ENCODE data around the gene RIMS3.

The RIMS3 gene

GRCh38 chr1:40663324-40664166 lies 1.9 kb downstream of the RIMS3 start:
- Histone ChIP-seq H3K4me1 (ENCODE audit: control insufficient read depth in 1 of 2, insufficient read depth in 2 of 2, low read length in 2 of 2) (peaks cover 0 to 13% of the 10 kb centered on the region in 2 donors), H3K36me3 (ENCODE audit: control insufficient read depth in 1 of 2, insufficient read depth in 2 of 2, low read length in 2 of 2) (no peaks in the 10 kb centered on the region), H3K4me3 (ENCODE audit: low read depth in 1 of 2, low read length in 2 of 2) (no peak overlapping the region), H3K27me3 (ENCODE audit: low read depth, low read length) (no peaks in the 10 kb centered on the region), H3K9me3 (ENCODE audit: control insufficient read depth in 1 of 2, low read length in 2 of 2) (no peaks in the 10 kb centered on the region), H3K27ac (ENCODE audit: low read length) (no peak overlapping the region)

DNA sequence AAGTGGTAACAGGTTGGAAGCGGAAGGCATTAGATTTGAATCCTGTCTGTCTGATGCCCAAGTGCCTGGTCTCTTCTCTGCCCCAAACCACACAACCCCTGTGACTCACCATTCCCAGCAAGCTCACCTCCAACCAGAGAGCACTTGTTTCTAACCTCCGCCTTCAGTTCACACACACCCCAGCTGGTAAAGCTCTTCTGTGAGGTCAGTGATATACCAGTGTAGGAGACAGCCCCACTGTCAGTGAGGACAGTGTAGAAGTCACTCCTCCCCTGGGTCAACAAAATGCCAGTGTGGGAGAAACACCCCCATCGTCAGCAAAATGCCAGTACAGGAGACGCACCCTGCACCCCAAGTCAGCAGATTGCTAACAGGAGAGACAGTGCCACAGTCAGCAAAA lies 2.6 kb downstream of the RIMS3 start:
- peaks cover 0 to 12% of the 10 kb centered on the region in 2 donors for H3K4me1 ChIP-seq (ENCODE audit: control insufficient read depth in 1 of 2, insufficient read depth in 2 of 2, low read length in 2 of 2)
- H3K9me3 ChIP-seq (ENCODE audit: control insufficient read depth in 1 of 2, low read length in 2 of 2): no peaks in the 10 kb centered on the region
- no peak overlapping the region for H3K4me3 ChIP-seq (ENCODE audit: low read depth in 1 of 2, low read length in 2 of 2)
- H3K36me3 ChIP-seq (ENCODE audit: control insufficient read depth in 1 of 2, insufficient read depth in 2 of 2, low read length in 2 of 2): no peaks in the 10 kb centered on the region
- no peaks in the 10 kb centered on the region for H3K27me3 ChIP-seq (ENCODE audit: low read depth, low read length)
- no peak overlapping the region for H3K27ac ChIP-seq (ENCODE audit: low read length)

DNA sequence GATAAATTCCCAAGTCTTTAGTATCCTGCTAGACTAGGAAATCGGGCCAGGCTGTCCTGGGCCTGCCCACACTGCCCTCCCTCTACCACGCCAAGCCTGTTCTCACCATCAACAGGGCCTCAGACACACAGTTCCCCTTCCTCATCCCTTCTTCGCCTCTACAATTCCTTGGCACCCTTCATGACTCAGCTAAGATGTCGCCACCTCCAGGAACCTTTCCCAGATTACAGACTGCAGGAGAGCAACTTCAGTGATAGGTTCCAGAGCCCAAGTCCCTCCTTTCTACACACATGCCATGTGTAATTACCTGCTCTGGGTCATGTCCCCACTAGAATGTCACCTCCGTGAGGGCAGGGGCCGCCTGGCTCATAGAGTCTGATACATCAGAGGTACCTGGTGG lies 3.3 kb downstream of the RIMS3 start:
- Histone ChIP-seq H3K4me1 (ENCODE audit: control insufficient read depth in 1 of 2, insufficient read depth in 2 of 2, low read length in 2 of 2) (peaks cover 0 to 12% of the 10 kb centered on the region in 2 donors), H3K36me3 (ENCODE audit: control insufficient read depth in 1 of 2, insufficient read depth in 2 of 2, low read length in 2 of 2) (no peaks in the 10 kb centered on the region), H3K9me3 (ENCODE audit: control insufficient read depth in 1 of 2, low read length in 2 of 2) (no peaks in the 10 kb centered on the region), H3K27me3 (ENCODE audit: low read depth, low read length) (no peaks in the 10 kb centered on the region), H3K27ac (ENCODE audit: low read length) (no peak overlapping the region), H3K4me3 (ENCODE audit: low read depth in 1 of 2, low read length in 2 of 2) (no peak overlapping the region)

- Histone ChIP-seq H3K27ac (ENCODE audit: low read length) (no peak overlapping the region), H3K27me3 (ENCODE audit: low read depth, low read length) (no peaks in the 10 kb centered on the region), H3K9me3 (ENCODE audit: control insufficient read depth in 1 of 2, low read length in 2 of 2) (no peaks in the 10 kb centered on the region), H3K4me1 (ENCODE audit: control insufficient read depth in 1 of 2, insufficient read depth in 2 of 2, low read length in 2 of 2) (peaks cover 0 to 10% of the 10 kb centered on the region in 2 donors), H3K4me3 (ENCODE audit: low read depth in 1 of 2, low read length in 2 of 2) (no peak overlapping the region), H3K36me3 (ENCODE audit: control insufficient read depth in 1 of 2, insufficient read depth in 2 of 2, low read length in 2 of 2) (no peaks in the 10 kb centered on the region)
These were observed 3.8 kb downstream of the RIMS3 start for GRCh38 chr1:40661678-40662077.

DNA sequence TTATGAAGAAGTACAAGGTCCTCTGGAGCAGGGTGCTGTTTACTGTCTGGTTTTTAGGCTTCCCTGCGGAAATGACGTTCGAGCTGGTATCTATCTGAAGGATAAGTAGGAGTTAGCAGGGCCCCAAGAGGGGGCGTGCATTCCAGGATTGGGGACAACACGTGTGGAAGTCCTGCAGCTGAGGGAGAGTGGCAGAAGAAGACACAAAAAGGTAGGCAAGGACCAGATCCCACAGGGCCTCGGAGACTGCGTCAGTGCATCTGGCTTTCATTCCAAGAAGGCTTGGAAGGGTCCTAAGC lies 5.9 kb downstream of the RIMS3 start:
- Histone ChIP-seq H3K36me3 (ENCODE audit: control insufficient read depth in 1 of 2, insufficient read depth in 2 of 2, low read length in 2 of 2) (no peaks in the 10 kb centered on the region), H3K27ac (ENCODE audit: low read length) (no peak overlapping the region), H3K27me3 (ENCODE audit: low read depth, low read length) (no peaks in the 10 kb centered on the region)

DNA sequence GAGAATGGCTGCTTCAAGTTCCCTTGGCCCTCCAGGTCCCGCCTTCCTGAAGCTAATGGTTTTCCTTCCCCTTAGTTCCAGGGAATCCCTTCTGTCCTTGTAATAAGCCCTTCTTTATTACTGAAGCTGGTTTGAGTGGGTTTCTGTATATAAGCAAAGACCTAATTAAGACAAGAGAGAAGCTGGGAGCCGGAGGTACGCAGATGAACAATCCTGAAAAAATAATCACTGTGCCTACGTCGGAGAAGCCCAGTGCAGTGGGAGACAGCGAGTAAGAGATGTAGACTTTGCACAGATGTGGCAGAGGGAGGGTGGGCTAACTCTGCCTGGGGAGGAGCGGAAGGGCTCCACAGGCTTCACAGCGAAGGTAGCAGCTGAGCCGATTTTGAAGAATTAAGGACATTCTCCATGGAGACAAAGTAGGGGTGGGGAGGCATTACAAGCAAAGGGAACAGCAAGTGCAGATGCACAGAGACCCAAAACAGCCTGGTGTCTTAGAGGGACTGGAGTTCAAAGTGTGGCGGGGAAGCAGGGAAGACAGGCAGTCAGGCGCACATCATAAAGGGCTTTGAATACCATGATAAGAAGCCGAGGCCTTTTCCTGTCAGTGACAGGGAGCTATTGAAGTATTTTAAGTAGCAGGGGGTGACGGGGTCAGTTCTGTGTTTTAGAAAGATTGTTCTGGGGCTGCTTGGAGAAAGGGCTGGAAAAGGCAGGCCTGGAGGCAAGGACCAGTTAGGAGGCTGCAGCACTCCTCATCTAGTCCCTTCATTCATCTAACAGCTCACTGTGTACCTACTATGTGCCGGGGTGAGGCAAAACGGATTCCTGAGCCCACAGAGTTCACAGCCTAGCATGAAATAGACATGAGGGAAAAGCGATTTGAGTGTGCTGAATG lies 6.5 kb downstream of the RIMS3 start:
- Histone ChIP-seq H3K27me3 (ENCODE audit: low read depth, low read length) (no peaks in the 10 kb centered on the region), H3K9me3 (ENCODE audit: control insufficient read depth in 1 of 2, low read length in 2 of 2) (no peaks in the 10 kb centered on the region), H3K27ac (ENCODE audit: low read length) (no peak overlapping the region), H3K36me3 (ENCODE audit: control insufficient read depth in 1 of 2, insufficient read depth in 2 of 2, low read length in 2 of 2) (no peaks in the 10 kb centered on the region), H3K4me3 (ENCODE audit: low read depth in 1 of 2, low read length in 2 of 2) (no peak overlapping the region), H3K4me1 (ENCODE audit: control insufficient read depth in 1 of 2, insufficient read depth in 2 of 2, low read length in 2 of 2) (no peaks in the 10 kb centered on the region)

More for the DNA sequence above, 5.9 kb downstream of the RIMS3 start:
- Histone ChIP-seq H3K9me3 (ENCODE audit: control insufficient read depth in 1 of 2, low read length in 2 of 2) (no peaks in the 10 kb centered on the region), H3K4me3 (ENCODE audit: low read depth in 1 of 2, low read length in 2 of 2) (no peak overlapping the region), H3K4me1 (ENCODE audit: control insufficient read depth in 1 of 2, insufficient read depth in 2 of 2, low read length in 2 of 2) (no peaks in the 10 kb centered on the region)

- Histone ChIP-seq H3K9me3 (ENCODE audit: control insufficient read depth in 1 of 2, low read length in 2 of 2) (no peaks in the 10 kb centered on the region), H3K36me3 (ENCODE audit: control insufficient read depth in 1 of 2, insufficient read depth in 2 of 2, low read length in 2 of 2) (no peaks in the 10 kb centered on the region), H3K4me3 (ENCODE audit: low read depth in 1 of 2, low read length in 2 of 2) (no peak overlapping the region), H3K4me1 (ENCODE audit: control insufficient read depth in 1 of 2, insufficient read depth in 2 of 2, low read length in 2 of 2) (no peaks in the 10 kb centered on the region), H3K27me3 (ENCODE audit: low read depth, low read length) (no peaks in the 10 kb centered on the region), H3K27ac (ENCODE audit: low read length) (no peak overlapping the region)
These were observed 8.4 kb downstream of the RIMS3 start for GRCh38 chr1:40657046-40657445.

DNA sequence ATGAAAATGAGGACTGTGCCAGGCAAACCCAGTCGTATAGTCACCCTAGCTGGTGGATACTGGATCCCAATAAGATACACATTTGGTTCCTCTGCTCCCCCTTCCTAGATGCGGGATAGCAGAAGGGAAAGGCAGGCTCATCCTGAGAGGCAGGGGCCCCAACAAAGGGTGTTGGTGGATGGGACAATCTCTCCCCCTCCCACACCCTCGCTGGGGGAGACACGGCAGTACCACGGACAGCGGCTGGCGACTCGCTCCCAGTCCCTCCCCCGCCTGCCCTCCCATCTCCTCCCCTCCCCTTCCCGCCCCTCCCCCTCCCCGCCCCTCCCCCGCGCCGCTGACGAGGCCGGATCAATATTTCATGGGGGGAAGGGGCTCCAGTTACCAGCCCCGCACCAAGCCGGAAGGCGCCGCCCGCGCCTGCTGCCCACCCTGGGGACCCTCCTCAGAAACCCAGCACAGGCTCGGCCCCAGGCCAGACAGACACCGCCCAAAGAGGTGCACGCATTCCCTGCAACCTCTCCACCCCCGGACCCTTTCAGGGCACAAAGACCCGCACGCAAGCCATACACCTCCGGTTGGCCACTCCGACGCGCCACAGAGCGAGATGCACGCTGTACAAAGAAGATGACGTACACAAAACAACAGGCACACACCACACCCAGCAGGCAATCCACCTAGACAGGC lies 11.5 kb downstream of the RIMS3 start:
- Histone ChIP-seq H3K4me1 (ENCODE audit: control insufficient read depth in 1 of 2, insufficient read depth in 2 of 2, low read length in 2 of 2) (no peaks in the 10 kb centered on the region), H3K27me3 (ENCODE audit: low read depth, low read length) (no peaks in the 10 kb centered on the region), H3K27ac (ENCODE audit: low read length) (no peak overlapping the region), H3K4me3 (ENCODE audit: low read depth in 1 of 2, low read length in 2 of 2) (no peak overlapping the region), H3K36me3 (ENCODE audit: control insufficient read depth in 1 of 2, insufficient read depth in 2 of 2, low read length in 2 of 2) (no peaks in the 10 kb centered on the region), H3K9me3 (ENCODE audit: control insufficient read depth in 1 of 2, low read length in 2 of 2) (no peaks in the 10 kb centered on the region)

DNA sequence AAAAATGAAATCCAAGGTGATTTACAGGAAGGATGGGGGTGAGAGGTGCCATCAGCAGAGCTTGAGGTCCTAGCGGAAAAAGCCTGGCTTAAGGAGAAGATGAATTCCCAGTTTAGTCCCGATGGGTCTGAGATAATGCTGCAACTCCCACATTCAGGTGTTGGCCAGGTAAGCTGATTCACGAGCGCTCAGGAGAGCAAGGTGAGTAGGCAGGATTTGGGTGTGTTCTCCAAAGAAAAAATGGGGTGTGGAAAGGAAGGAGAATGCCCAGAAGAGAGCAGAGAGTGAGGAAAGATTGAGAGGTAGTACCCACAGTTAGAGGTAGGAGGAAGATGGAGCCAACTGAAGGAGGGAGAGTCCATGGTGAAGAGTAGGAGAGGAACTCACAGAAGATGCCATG lies 12.5 kb downstream of the RIMS3 start:
- H3K27ac ChIP-seq (ENCODE audit: low read length): no peak overlapping the region

DNA sequence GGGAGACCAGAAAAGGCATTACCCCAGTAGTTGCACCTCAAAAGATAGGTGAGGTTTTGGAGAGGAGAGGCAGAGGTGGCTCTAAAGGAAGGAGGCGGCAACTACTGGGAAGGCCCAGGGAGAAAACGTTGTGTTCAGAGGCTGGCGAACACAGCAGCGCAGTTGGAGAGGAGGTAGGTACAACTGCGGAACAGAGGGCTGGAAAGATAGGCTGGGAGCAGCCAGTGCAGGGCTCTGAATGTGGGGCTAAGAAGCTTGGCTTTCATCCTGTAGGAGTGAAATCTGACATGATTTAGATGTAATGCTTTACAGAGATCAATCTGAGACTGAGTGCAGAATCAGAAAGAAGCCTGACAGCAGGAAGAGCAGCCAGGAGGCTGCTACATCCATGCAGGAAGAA lies 13.0 kb downstream of the RIMS3 start:
- H3K9me3 ChIP-seq (ENCODE audit: control insufficient read depth in 1 of 2, low read length in 2 of 2): no peaks in the 10 kb centered on the region
- no peaks in the 10 kb centered on the region for H3K4me1 ChIP-seq (ENCODE audit: control insufficient read depth in 1 of 2, insufficient read depth in 2 of 2, low read length in 2 of 2)
- H3K27me3 ChIP-seq (ENCODE audit: low read depth, low read length): no peaks in the 10 kb centered on the region
- H3K4me3 ChIP-seq (ENCODE audit: low read depth in 1 of 2, low read length in 2 of 2): no peak overlapping the region
- H3K36me3 ChIP-seq (ENCODE audit: control insufficient read depth in 1 of 2, insufficient read depth in 2 of 2, low read length in 2 of 2): no peaks in the 10 kb centered on the region
- H3K27ac ChIP-seq (ENCODE audit: low read length): no peak overlapping the region

More for the DNA sequence above, 12.5 kb downstream of the RIMS3 start:
- Histone ChIP-seq H3K9me3 (ENCODE audit: control insufficient read depth in 1 of 2, low read length in 2 of 2) (no peaks in the 10 kb centered on the region), H3K4me1 (ENCODE audit: control insufficient read depth in 1 of 2, insufficient read depth in 2 of 2, low read length in 2 of 2) (no peaks in the 10 kb centered on the region), H3K27me3 (ENCODE audit: low read depth, low read length) (no peaks in the 10 kb centered on the region), H3K4me3 (ENCODE audit: low read depth in 1 of 2, low read length in 2 of 2) (no peak overlapping the region), H3K36me3 (ENCODE audit: control insufficient read depth in 1 of 2, insufficient read depth in 2 of 2, low read length in 2 of 2) (no peaks in the 10 kb centered on the region)

DNA sequence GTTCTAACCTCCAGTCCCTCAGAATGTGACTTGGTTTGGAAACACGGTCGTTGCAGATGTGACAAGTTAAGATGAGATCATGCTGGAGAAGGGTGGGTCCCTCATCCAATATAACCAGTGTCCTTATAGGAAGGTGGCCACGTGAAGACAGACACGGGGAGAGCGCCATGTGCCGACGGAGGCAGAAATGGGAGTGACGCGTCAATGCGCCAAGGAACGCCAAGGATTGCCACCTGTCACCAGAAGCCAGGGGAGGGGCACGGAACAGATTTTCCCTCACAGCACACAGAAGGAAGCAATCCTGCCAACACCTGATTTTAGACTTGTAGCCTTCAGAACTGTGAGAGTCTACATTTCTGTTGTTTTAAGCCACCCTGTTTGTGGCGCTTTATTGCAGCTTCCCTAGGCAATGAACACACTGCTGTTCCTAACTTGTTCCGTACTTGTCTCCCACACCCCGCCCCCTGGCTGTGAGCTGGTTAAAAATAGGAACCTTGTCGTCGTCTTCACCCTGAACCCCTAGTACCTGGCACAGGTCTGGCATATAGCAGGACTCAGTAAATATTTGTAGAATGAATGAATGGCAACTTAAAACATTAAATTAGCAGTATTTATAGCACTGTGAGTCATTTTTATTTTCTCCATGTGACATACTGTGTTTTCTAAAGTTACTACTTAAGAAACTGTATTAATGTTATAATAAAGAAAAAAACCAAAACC lies 14.2 kb downstream of the RIMS3 start:
- H3K4me1 ChIP-seq (ENCODE audit: control insufficient read depth in 1 of 2, insufficient read depth in 2 of 2, low read length in 2 of 2): no peaks in the 10 kb centered on the region
- no peaks in the 10 kb centered on the region for H3K27me3 ChIP-seq (ENCODE audit: low read depth, low read length)
- H3K36me3 ChIP-seq (ENCODE audit: control insufficient read depth in 1 of 2, insufficient read depth in 2 of 2, low read length in 2 of 2): no peaks in the 10 kb centered on the region
- no peaks in the 10 kb centered on the region for H3K9me3 ChIP-seq (ENCODE audit: control insufficient read depth in 1 of 2, low read length in 2 of 2)
- no peak overlapping the region for H3K27ac ChIP-seq (ENCODE audit: low read length)
- H3K4me3 ChIP-seq (ENCODE audit: low read depth in 1 of 2, low read length in 2 of 2): no peak overlapping the region
